SH-SY5Y (cell line): ENCODE measurements around the gene CTSH.

Experiments used
- GATA2 ChIP-seq: IDR thresholded peaks from 2 replicates; pipeline ENCODE4 v1.6.1; 2011; ENCODE audit warnings: mild to moderate bottlenecking, low read depth, low read length
- GATA3 ChIP-seq: IDR thresholded peaks from 2 replicates; pipeline ENCODE4 v1.6.1; 2011; ENCODE audit warnings: low read depth, mild to moderate bottlenecking, low read length, moderate library complexity

GRCh38 chr15:78985859-78986475, 41.1 kb upstream of the CTSH start:
- TF ChIP-seq GATA2 (no peak), GATA3 (no peak)
